Mucosa of descending colon (tissue), 3 donors: ENCODE measurements around the gene CD164L2. TPM values are rescaled to one million over a fixed set of nuclear protein-coding genes. Genes with fewer than 3 reads are reported as not detected.

Experiments
- ATAC-seq: fragments of 200-7000 bp; cut with Tn5 transposase; one replicate; pipeline ENCODE4 v1.9.1; 2020; ENCODE audit warnings: mild to moderate bottlenecking, moderate library complexity
- DNase-seq, 3 donors: peaks; one replicate each; pipeline ENCODE4 v3.0.0-alpha.2; 2020
- H3K36me3 ChIP-seq: fragments of 200-600 bp; one replicate; pipeline ENCODE4 v1.8.0; 2021; ENCODE audit warnings: low read depth, mild to moderate bottlenecking
- H3K4me1 ChIP-seq: fragments of 200-600 bp; one replicate; pipeline ENCODE4 v1.8.0; 2021; ENCODE audit warnings: low read depth, mild to moderate bottlenecking
- H3K4me3 ChIP-seq: fragments of 200-600 bp; one replicate; pipeline ENCODE4 v1.8.0; 2021; ENCODE audit warnings: mild to moderate bottlenecking
- H3K9me3 ChIP-seq: fragments of 200-600 bp; one replicate; pipeline ENCODE4 v1.8.0; 2021; ENCODE audit warnings: mild to moderate bottlenecking
- CTCF ChIP-seq: fragments of 200-600 bp; IDR thresholded peaks from one replicate; pipeline ENCODE4 v1.8.0; 2022; ENCODE audit warnings: antibody characterized with exemption, mild to moderate bottlenecking
- intact Hi-C, 2 donors: fragments of 100-400 bp; cut with DNase I in 1 of 2; cut with micrococcal nuclease in 1 of 2; formaldehyde crosslinking; loops; one replicate each; pipeline versions ENCODE4 v1.11.0 to v1.11.1; 2022; cut with DNase I, micrococcal nuclease
- total RNA-seq, 3 donors: library from RNA; stranded (reverse); fragmentation: NEBNext Ultra II Directional in 2 of 3; extraction: Animal tissue kit (Norgen Biotek cat#: 25700) in 2 of 3; gene quantifications; one replicate each; pipeline versions ENCODE4 v1.2.1 to v1.2.4, GENCODE V29; 2021 to 2023
- donor health status: DM: no; HTN: no; CAD: no; lungs with moderate emphysema.
- donor health status: DM: no; HTN: no; CAD: no.
- donor health status: DM: no; HTN: yes; CAD: no.

The CD164L2 gene
- total RNA-seq, 3 donors from 2014 or later, result 0.29 to 1.3 (median 0.51) TPM

- intact Hi-C loops, result no loop called here
- ATAC-seq (no peak), DNase-seq (peak in 1 of 3 donors; percentile 50)
- Histone ChIP-seq H3K36me3 (no peaks in the 10 kb centered on the region), H3K4me3 (no peak overlapping the region), H3K4me1 (peaks cover 27% of the 10 kb centered on the region), H3K9me3 (no peaks in the 10 kb centered on the region)
- no peak for TF ChIP-seq CTCF
Measured at GRCh38 chr1:27346991-27347624, 36.0 kb downstream of the CD164L2 start.

DNA sequence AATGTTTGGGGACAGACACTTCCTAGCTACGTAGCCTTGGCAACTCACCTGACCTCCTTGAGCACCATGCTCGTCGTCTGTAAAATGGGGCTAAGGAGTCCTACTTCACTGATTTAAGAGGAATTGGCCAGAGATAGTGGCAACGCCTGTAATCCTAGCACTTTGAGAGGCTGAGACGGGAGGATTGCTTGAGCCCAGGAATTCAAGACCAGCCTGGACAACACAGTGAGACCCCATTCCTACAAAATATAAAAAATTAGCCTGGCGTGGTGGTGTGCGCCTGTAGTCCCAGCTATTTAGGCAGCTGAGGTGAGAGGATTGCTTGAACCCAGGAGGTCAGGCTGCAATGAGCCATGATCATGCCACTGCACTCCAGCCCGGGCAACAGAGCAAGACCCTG lies 36.8 kb downstream of the CD164L2 start:
- H3K9me3 ChIP-seq, result no peaks in the 10 kb centered on the region
- intact Hi-C loops, result no loop called here
- TF ChIP-seq CTCF, result no peak
- H3K4me1 ChIP-seq, result peaks cover 30% of the 10 kb centered on the region
- DNase-seq (no peak), ATAC-seq (no peak)
- H3K36me3 ChIP-seq, result no peaks in the 10 kb centered on the region
- no peak overlapping the region for H3K4me3 ChIP-seq

DNA sequence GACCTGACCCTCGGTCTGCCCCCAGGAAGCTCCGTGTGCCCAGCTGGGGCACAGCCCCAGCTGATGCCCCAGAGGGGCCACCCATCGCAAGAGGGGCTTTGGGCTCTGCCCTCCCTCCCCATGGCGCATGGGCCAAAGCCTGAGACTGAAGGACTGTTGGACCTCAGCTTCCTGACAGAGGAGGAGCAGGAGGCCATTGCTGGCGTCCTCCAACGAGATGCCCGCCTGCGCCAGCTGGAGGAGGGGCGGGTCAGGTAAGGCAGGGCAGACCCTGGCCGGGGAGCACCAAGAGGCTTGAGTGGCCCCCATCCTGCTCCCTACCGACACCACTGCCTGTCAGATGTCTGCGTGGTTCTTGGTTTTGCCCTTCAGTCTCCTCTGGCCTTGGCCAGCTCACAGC lies 37.9 kb downstream of the CD164L2 start:
- H3K4me3 ChIP-seq, result no peak overlapping the region
- peaks cover 23% of the 10 kb centered on the region for H3K4me1 ChIP-seq
- intact Hi-C loops, result no loop called here
- no peak for TF ChIP-seq CTCF
- no peak for DNase-seq
- H3K9me3 ChIP-seq, result no peaks in the 10 kb centered on the region
- H3K36me3 ChIP-seq, result no peaks in the 10 kb centered on the region
- ATAC-seq, result no peak

DNA sequence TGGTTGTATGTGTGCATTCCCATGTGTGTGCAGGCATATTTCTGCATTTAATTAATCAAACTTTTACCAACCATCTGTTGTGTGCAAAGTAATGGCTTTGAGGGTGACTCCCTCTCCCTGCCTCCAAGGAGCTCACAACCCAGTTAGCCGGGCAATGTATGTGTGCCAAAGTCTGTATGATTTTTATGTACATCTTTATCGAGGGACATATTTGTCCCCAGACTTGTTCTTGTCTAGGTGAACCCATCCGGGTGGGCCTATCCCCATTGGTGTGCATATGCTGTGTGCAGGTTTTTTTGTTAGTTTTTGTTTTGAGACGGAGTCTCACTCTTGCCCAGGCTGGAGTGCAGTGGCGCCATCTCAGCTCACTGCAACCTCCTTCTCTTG lies 39.5 kb downstream of the CD164L2 start:
- TF ChIP-seq CTCF, result no peak
- Histone ChIP-seq H3K4me3 (no peak overlapping the region), H3K36me3 (no peaks in the 10 kb centered on the region), H3K4me1 (peaks cover 8% of the 10 kb centered on the region), H3K9me3 (no peaks in the 10 kb centered on the region)
- ATAC-seq, result no peak
- peak in 1 of 3 donors; percentile 4 for DNase-seq
- intact Hi-C loops, result no loop called here

- intact Hi-C loops, result no loop called here
- Histone ChIP-seq H3K9me3 (no peaks in the 10 kb centered on the region), H3K36me3 (no peaks in the 10 kb centered on the region), H3K4me1 (peaks cover 7% of the 10 kb centered on the region), H3K4me3 (no peak overlapping the region)
- peak; percentile 49 to 90 (median 63) for DNase-seq
- TF ChIP-seq CTCF, result no peak
- peak; percentile 72 for ATAC-seq
Measured at GRCh38 chr1:27342778-27343638, 40.1 kb downstream of the CD164L2 start.
